T-helper 2 cell treated with Interferon-gamma antibody and Interleukin-4, amounts not matched to agents 100 ng/mL and 5 ng/mL, for 36 hours (primary cell): ENCODE measurements around the gene RAI14. TPM values are rescaled to one million over a fixed set of nuclear protein-coding genes. Genes with fewer than 3 reads are reported as not detected.
"Not testable (repeated sequence)": the region's sequence is repeated elsewhere in the genome, so short reads cannot be mapped to it uniquely, and the experiment has no call there.

Experiments
- intact Hi-C: fragments of 100-400 bp; cut with micrococcal nuclease; formaldehyde crosslinking; loops from one replicate; pipeline ENCODE4 v1.15.1; 2023
- total RNA-seq: library from RNA; stranded (reverse); gene quantifications from 2 replicates; pipeline ENCODE4 v1.2.3, GENCODE V29; 2022

RAI14 gene
- total RNA-seq, 1 donor from 2014 or later: 1.2 TPM

- intact Hi-C loops: no loop called here
These were observed 41.4 kb downstream of the RAI14 start for GRCh38 chr5:34697308-34698108.

- intact Hi-C loops: no loop called here
These were observed 41.9 kb downstream of the RAI14 start for GRCh38 chr5:34698109-34698419.

GRCh38 chr5:34698754-34699153 is 42.6 kb downstream of the RAI14 start:
- intact Hi-C loops: no loop called here

GRCh38 chr5:34699155-34700077 is 43.3 kb downstream of the RAI14 start:
- intact Hi-C loops: no loop called here

- intact Hi-C loops: no loop called here
These were observed 43.9 kb downstream of the RAI14 start for GRCh38 chr5:34700078-34700452.

- intact Hi-C loops: not testable (repeated sequence)
These were observed 45.3 kb downstream of the RAI14 start for GRCh38 chr5:34701442-34701841.

GRCh38 chr5:34703767-34704713 is 47.9 kb downstream of the RAI14 start:
- intact Hi-C loops: no loop called here

- intact Hi-C loops: no loop called here
These were observed 50.0 kb downstream of the RAI14 start for GRCh38 chr5:34706084-34706483.

GRCh38 chr5:34707451-34708107 is 51.5 kb downstream of the RAI14 start:
- intact Hi-C loops: no loop called here

- intact Hi-C loops: no loop called here
These were observed 52.6 kb downstream of the RAI14 start for GRCh38 chr5:34708777-34709176.

GRCh38 chr5:34709861-34710673 is 53.9 kb downstream of the RAI14 start:
- intact Hi-C loops: no loop called here

- intact Hi-C loops: no loop called here
These were observed 56.4 kb downstream of the RAI14 start for GRCh38 chr5:34712565-34712964.

- intact Hi-C loops: no loop called here
These were observed 59.6 kb downstream of the RAI14 start for GRCh38 chr5:34715711-34716110.

GRCh38 chr5:34716986-34717385 is 60.9 kb downstream of the RAI14 start:
- intact Hi-C loops: no loop called here

- intact Hi-C loops: no loop called here
These were observed 61.5 kb downstream of the RAI14 start for GRCh38 chr5:34717426-34718327.

- intact Hi-C loops: no loop called here
These were observed 62.4 kb downstream of the RAI14 start for GRCh38 chr5:34718516-34718915.

GRCh38 chr5:34719029-34719428 is 62.9 kb downstream of the RAI14 start:
- intact Hi-C loops: no loop called here

- intact Hi-C loops: no loop called here
These were observed 65.2 kb downstream of the RAI14 start for GRCh38 chr5:34721327-34721726.

- intact Hi-C loops: no loop called here
These were observed 66.1 kb downstream of the RAI14 start for GRCh38 chr5:34722183-34722582.
